ENCODE results near the gene PRR22. TPM values are rescaled to one million over a fixed set of nuclear protein-coding genes. Genes with fewer than 3 reads are reported as not detected.

The PRR22 gene
- total RNA-seq, 1 experiment from 2014 or later = 8.1 TPM

- no peaks in the 10 kb centered on the region for H3K79me1 ChIP-seq (ENCODE audit: insufficient read depth, low read depth, low read length, poor library complexity, severe bottlenecking)
- H3K4me1 ChIP-seq (ENCODE audit: insufficient read depth, low read length) = no peaks in the 10 kb centered on the region
- H2AK5ac ChIP-seq (ENCODE audit: insufficient read length, low read length) = no peak overlapping the region
- no peak overlapping the region for H3K4ac ChIP-seq (ENCODE audit: low read depth, low read length)
- no peaks in the 10 kb centered on the region for H3K36me3 Mint-ChIP-seq (ENCODE audit: insufficient read depth in 1 of 3, low read depth in 3 of 3)
- no peak overlapping the region for H3K23ac ChIP-seq (ENCODE audit: insufficient read length, low read depth, low read length)
- WGBS (ENCODE audit: extremely low coverage, insufficient read length, low lambda C conversion rate) = no CpG with 5 or more reads among the region's 91 CpGs
- H3K23me2 ChIP-seq (ENCODE audit: insufficient read length, low read depth, low read length, poor library complexity, severe bottlenecking) = peaks cover 12% of the 10 kb centered on the region
- no peak overlapping the region for H3K27ac ChIP-seq (ENCODE audit: insufficient read length, low read depth, low read length)
- peak overlapping the region; percentile 82 for H3K9ac ChIP-seq (ENCODE audit: extremely low read depth, insufficient read length, low read length)
- peak overlapping the region; percentile 85 for H3K4me2 ChIP-seq (ENCODE audit: insufficient read depth, insufficient read length, low read length)
- no peaks in the 10 kb centered on the region for H3K9me3 ChIP-seq (ENCODE audit: control insufficient read depth, low read depth, low read length)
- peak overlapping the region; percentile 94 for H3K14ac ChIP-seq (ENCODE audit: insufficient read depth, low read length)
- H3K27ac Mint-ChIP-seq = peak overlapping the region; percentile 95 to 99 (median 98)
- DNase-seq = peak; percentile 95
- no peak overlapping the region for H2BK12ac ChIP-seq (ENCODE audit: insufficient read length, low read depth, low read length)
- no peaks in the 10 kb centered on the region for H3K27me3 ChIP-seq (ENCODE audit: insufficient read depth, low read length)
- peaks cover 18% of the 10 kb centered on the region for H3K27me3 Mint-ChIP-seq (ENCODE audit: low read depth)
- peaks cover 2 to 16% of the 10 kb centered on the region in 2 experiments; a peak in 2 of 4 replicates for H3K4me1 Mint-ChIP-seq
- no peak overlapping the region for H3T11ph ChIP-seq (ENCODE audit: low read length)
- H4K5ac ChIP-seq (ENCODE audit: insufficient read length, low read depth, low read length) = no peak overlapping the region
- no peak overlapping the region for H3K56ac ChIP-seq (ENCODE audit: insufficient read length, low read depth, low read length)
- no peaks in the 10 kb centered on the region; a peak in 2 of 5 replicates for H3K9me3 Mint-ChIP-seq
- H3K18ac ChIP-seq (ENCODE audit: insufficient read length, low read depth, low read length) = peak overlapping the region; percentile 96
- no peak overlapping the region for H2BK15ac ChIP-seq (ENCODE audit: low read depth, low read length)
- H3K79me2 ChIP-seq (ENCODE audit: insufficient read depth, low read length) = no peaks in the 10 kb centered on the region
- no peak overlapping the region for H4K91ac ChIP-seq (ENCODE audit: insufficient read length, low read depth, low read length)
- no peak overlapping the region for H2BK20ac ChIP-seq (ENCODE audit: low read depth, low read length, poor library complexity, severe bottlenecking)
- no peak overlapping the region for H4K8ac ChIP-seq (replicated peaks; ENCODE audit: insufficient read length, low read depth, low read length)
- no peak overlapping the region for H2BK120ac ChIP-seq (ENCODE audit: low read depth, low read length, poor library complexity, severe bottlenecking)
- no peaks in the 10 kb centered on the region for H4K20me1 ChIP-seq (ENCODE audit: control insufficient read depth, insufficient read depth, insufficient read length)
- H2BK5ac ChIP-seq (ENCODE audit: insufficient read length, low read length) = no peak overlapping the region
- peak overlapping the region; percentile 93 to 97 for H3K4me3 Mint-ChIP-seq
- TF ChIP-seq CTCF (conservative IDR thresholded peaks at IDR 0.05) = no peak
- H2AFZ ChIP-seq (ENCODE audit: low read length) = no peak overlapping the region
Measured at GRCh38 chr19:5827891-5828660, 43.5 kb upstream of the PRR22 start.

Measured in H9 (cell line).